Fibroblast of villous mesenchyme (primary cell): ENCODE results near the gene SLC13A2. TPM values are rescaled to one million over a fixed set of nuclear protein-coding genes. Genes with fewer than 3 reads are reported as not detected.

ENCODE experiments used
- DNase-seq: peaks from one replicate; pipeline ENCODE4 v3.0.0-alpha.2; 2010; ENCODE audit warnings: low read depth
- H3K4me3 ChIP-seq: 2 replicates; pipeline ENCODE4 v1.5.1; 2011; ENCODE audit warnings: low read depth, mild to moderate bottlenecking, low read length
- CTCF ChIP-seq: IDR thresholded peaks from 2 replicates; pipeline ENCODE4 v1.5.1; 2012; ENCODE audit warnings: low read depth, mild to moderate bottlenecking, low read length; ENCODE audit not compliant: insufficient read depth
- total RNA-seq: library from RNA; depleted of rRNA; stranded (reverse); fragments of >200 nt; gene quantifications from 2 replicates; pipeline ENCODE4 v1.2.3, GENCODE V29; 2012

Gene SLC13A2
- total RNA-seq, 1 donor: not detected

GRCh38 chr17:28530250-28530649, 56.8 kb downstream of the SLC13A2 start:
- no peak for TF ChIP-seq CTCF
- H3K4me3 ChIP-seq: no peak overlapping the region
- no peak for DNase-seq

- TF ChIP-seq CTCF: no peak
- DNase-seq: no peak
Measured at GRCh38 chr17:28530926-28531325, 57.5 kb downstream of the SLC13A2 start.

GRCh38 chr17:28532050-28532960, 58.9 kb downstream of the SLC13A2 start:
- H3K4me3 ChIP-seq: no peak overlapping the region
- no peak for TF ChIP-seq CTCF
- peak; percentile 40 for DNase-seq

More at GRCh38 chr17:28530926-28531325, 57.5 kb downstream of the SLC13A2 start:
- H3K4me3 ChIP-seq: no peak overlapping the region

- TF ChIP-seq CTCF: no peak
- no peak for DNase-seq
- no peak overlapping the region for H3K4me3 ChIP-seq
Measured at GRCh38 chr17:28533091-28533807, 59.8 kb downstream of the SLC13A2 start.

- TF ChIP-seq CTCF: no peak
- DNase-seq: no peak
- no peak overlapping the region for H3K4me3 ChIP-seq
Measured at GRCh38 chr17:28534740-28535375, 61.4 kb downstream of the SLC13A2 start.

- TF ChIP-seq CTCF: no peak
- no peak for DNase-seq
Measured at GRCh38 chr17:28536532-28537218, 63.2 kb downstream of the SLC13A2 start.

More at GRCh38 chr17:28536532-28537218, 63.2 kb downstream of the SLC13A2 start:
- H3K4me3 ChIP-seq: no peak overlapping the region
